ENCODE measurements around the gene LRRIQ4.

GRCh38 chr3:169812332-169813235 is at the start of gene LRRIQ4, which contains the start of gene LRRC34:
- no peak for TF ChIP-seq CTCF (IDR thresholded peaks at IDR 0.05; ENCODE audit: low read depth, low read length, missing input control)
- no peak for TF ChIP-seq NR2F2 (IDR thresholded peaks at IDR 0.05)
- TF ChIP-seq REST (IDR thresholded peaks at IDR 0.05) = no peak
- TF ChIP-seq JUND (IDR thresholded peaks at IDR 0.05) = no peak
- no peak for TF ChIP-seq FOXA1 (IDR thresholded peaks at IDR 0.05)
- no peak for TF ChIP-seq RAD21 (IDR thresholded peaks at IDR 0.05)
- no peak for TF ChIP-seq EGR1 (IDR thresholded peaks at IDR 0.05; ENCODE audit: low read depth in 2 of 2)
- no peak for TF ChIP-seq YY1 (IDR thresholded peaks at IDR 0.05)

All from liver (tissue), 3 donors.